Nephron (organoid): ENCODE results near the gene SEMA5A.

Experiments used
- H3K27ac Mint-ChIP-seq, 3 experiments: 2 replicates each; pipeline ENCODE4 v1.8.0; 2020; ENCODE audit warnings: mixed read lengths in 3 of 3, mild to moderate bottlenecking in 2 of 3, moderate library complexity in 1 of 3
- H3K27me3 Mint-ChIP-seq: 2 replicates; pipeline ENCODE4 v1.8.0; 2021; ENCODE audit warnings: low read depth, mild to moderate bottlenecking, moderate library complexity, mixed read lengths
- H3K36me3 Mint-ChIP-seq: 2 replicates; pipeline ENCODE4 v1.8.0; 2020; ENCODE audit warnings: low read depth, mixed read lengths
- H3K4me1 Mint-ChIP-seq: 2 replicates; pipeline ENCODE4 v1.8.0; 2020; ENCODE audit warnings: mixed read lengths
- H3K4me3 Mint-ChIP-seq, 3 experiments: 2 replicates each; pipeline ENCODE4 v1.8.0; 2020; ENCODE audit warnings: mild to moderate bottlenecking in 3 of 3, mixed read lengths in 3 of 3, moderate library complexity in 2 of 3
- H3K9me3 Mint-ChIP-seq: 2 replicates; pipeline ENCODE4 v1.8.0; 2020; ENCODE audit warnings: mixed read lengths
- CTCF ChIP-seq, 3 experiments: fragments of 200-600 bp; sonication (generic); IDR thresholded peaks; one replicate each; pipeline ENCODE4 v1.5.0; 2021; ENCODE audit warnings: antibody characterized with exemption in 3 of 3; ENCODE audit not compliant: unreplicated experiment in 3 of 3

The SEMA5A gene

GRCh38 chr5:9456435-9457042 lies 89.3 kb downstream of the SEMA5A start:
- no peak overlapping the region for H3K4me3 Mint-ChIP-seq
- peaks cover 6% of the 10 kb centered on the region for H3K9me3 Mint-ChIP-seq
- H3K36me3 Mint-ChIP-seq, result peaks cover 12% of the 10 kb centered on the region
- no peak for TF ChIP-seq CTCF (IDR thresholded peaks at IDR 0.05; ENCODE audit: unreplicated experiment in 3 of 3)
- H3K27me3 Mint-ChIP-seq, result peaks cover 4% of the 10 kb centered on the region
- peak overlapping the region; percentile 78 to 91 (median 83) for H3K27ac Mint-ChIP-seq
- peaks cover 18% of the 10 kb centered on the region for H3K4me1 Mint-ChIP-seq

GRCh38 chr5:9455826-9456434 lies 89.9 kb downstream of the SEMA5A start:
- Mint-ChIP-seq H3K4me3 (no peak overlapping the region), H3K36me3 (peaks cover 12% of the 10 kb centered on the region), H3K4me1 (peaks cover 18% of the 10 kb centered on the region), H3K27me3 (peaks cover 4% of the 10 kb centered on the region), H3K27ac (peak overlapping the region; percentile 78 to 91 (median 83)), H3K9me3 (peaks cover 6% of the 10 kb centered on the region)
- TF ChIP-seq CTCF (IDR thresholded peaks at IDR 0.05; ENCODE audit: unreplicated experiment in 3 of 3), result no peak

- Mint-ChIP-seq H3K27me3 (peaks cover 4% of the 10 kb centered on the region), H3K27ac (peak overlapping the region; percentile 17 to 74 (median 31)), H3K4me3 (no peak overlapping the region)
Measured at GRCh38 chr5:9454491-9454890, 91.4 kb downstream of the SEMA5A start.

GRCh38 chr5:9454012-9454481 lies 91.8 kb downstream of the SEMA5A start:
- H3K27ac Mint-ChIP-seq, result peak overlapping the region; percentile 17 to 74 (median 31)

More at GRCh38 chr5:9454491-9454890, 91.4 kb downstream of the SEMA5A start:
- Mint-ChIP-seq H3K9me3 (peaks cover 6% of the 10 kb centered on the region), H3K4me1 (peaks cover 18% of the 10 kb centered on the region), H3K36me3 (peaks cover 12% of the 10 kb centered on the region)
- TF ChIP-seq CTCF (IDR thresholded peaks at IDR 0.05; ENCODE audit: unreplicated experiment in 3 of 3), result no peak

GRCh38 chr5:9453480-9454011 lies 92.3 kb downstream of the SEMA5A start:
- peaks cover 18% of the 10 kb centered on the region for H3K4me1 Mint-ChIP-seq
- H3K27me3 Mint-ChIP-seq, result peaks cover 4% of the 10 kb centered on the region
- peak overlapping the region in 1 of 3 experiments; percentile 74 for H3K27ac Mint-ChIP-seq
- peaks cover 15% of the 10 kb centered on the region for H3K36me3 Mint-ChIP-seq
- H3K9me3 Mint-ChIP-seq, result peaks cover 6% of the 10 kb centered on the region
- no peak for TF ChIP-seq CTCF (IDR thresholded peaks at IDR 0.05; ENCODE audit: unreplicated experiment in 3 of 3)
- no peak overlapping the region for H3K4me3 Mint-ChIP-seq

More at GRCh38 chr5:9454012-9454481, 91.8 kb downstream of the SEMA5A start:
- no peak for TF ChIP-seq CTCF (IDR thresholded peaks at IDR 0.05; ENCODE audit: unreplicated experiment in 3 of 3)
- peaks cover 4% of the 10 kb centered on the region for H3K27me3 Mint-ChIP-seq
- H3K36me3 Mint-ChIP-seq, result peaks cover 12% of the 10 kb centered on the region
- H3K9me3 Mint-ChIP-seq, result peaks cover 6% of the 10 kb centered on the region
- H3K4me1 Mint-ChIP-seq, result peaks cover 18% of the 10 kb centered on the region
- H3K4me3 Mint-ChIP-seq, result no peak overlapping the region
